ENCODE measurements around the gene CTRB1.

The CTRB1 gene

GRCh38 chr16:75263291-75263962, 44.6 kb downstream of the CTRB1 start:
- DNase-seq, result no peak
- H3K4me3 Mint-ChIP-seq, result peak overlapping the region; percentile 88
- H3K36me3 Mint-ChIP-seq (ENCODE audit: low read depth), result no peaks in the 10 kb centered on the region
- no peaks in the 10 kb centered on the region for H3K9me3 Mint-ChIP-seq
- no peaks in the 10 kb centered on the region for H3K27me3 Mint-ChIP-seq (ENCODE audit: low read depth, poor library complexity)
- TF ChIP-seq CTCF (IDR thresholded peaks at IDR 0.05), result no peak
- peaks cover 59% of the 10 kb centered on the region for H3K4me1 Mint-ChIP-seq
- H3K27ac Mint-ChIP-seq, result peak overlapping the region; percentile 79

GRCh38 chr16:75263963-75264445, 45.2 kb downstream of the CTRB1 start:
- no peak overlapping the region for H3K27ac Mint-ChIP-seq

GRCh38 chr16:75264457-75264998, 45.7 kb downstream of the CTRB1 start:
- Mint-ChIP-seq H3K27ac (peak overlapping the region; percentile 89), H3K27me3 (ENCODE audit: low read depth, poor library complexity) (no peaks in the 10 kb centered on the region), H3K36me3 (ENCODE audit: low read depth) (no peaks in the 10 kb centered on the region), H3K9me3 (no peaks in the 10 kb centered on the region), H3K4me1 (peaks cover 53% of the 10 kb centered on the region), H3K4me3 (peak overlapping the region; percentile 88)
- no peak for TF ChIP-seq CTCF (IDR thresholded peaks at IDR 0.05)
- no peak for DNase-seq

More at GRCh38 chr16:75263963-75264445, 45.2 kb downstream of the CTRB1 start:
- no peaks in the 10 kb centered on the region for H3K36me3 Mint-ChIP-seq (ENCODE audit: low read depth)
- DNase-seq, result no peak
- no peaks in the 10 kb centered on the region for H3K9me3 Mint-ChIP-seq
- no peaks in the 10 kb centered on the region for H3K27me3 Mint-ChIP-seq (ENCODE audit: low read depth, poor library complexity)
- peaks cover 53% of the 10 kb centered on the region for H3K4me1 Mint-ChIP-seq
- H3K4me3 Mint-ChIP-seq, result peak overlapping the region; percentile 88
- no peak for TF ChIP-seq CTCF (IDR thresholded peaks at IDR 0.05)

GRCh38 chr16:75264999-75265910, 46.5 kb downstream of the CTRB1 start:
- peak; percentile 50 for DNase-seq
- Mint-ChIP-seq H3K36me3 (ENCODE audit: low read depth) (no peaks in the 10 kb centered on the region), H3K27me3 (ENCODE audit: low read depth, poor library complexity) (no peaks in the 10 kb centered on the region), H3K27ac (peak overlapping the region; percentile 89), H3K4me3 (peak overlapping the region; percentile 88), H3K9me3 (no peaks in the 10 kb centered on the region), H3K4me1 (peaks cover 56% of the 10 kb centered on the region)
- TF ChIP-seq CTCF (IDR thresholded peaks at IDR 0.05), result no peak

GRCh38 chr16:75265911-75266701, 47.3 kb downstream of the CTRB1 start:
- Mint-ChIP-seq H3K27ac (peak overlapping the region; percentile 97), H3K27me3 (ENCODE audit: low read depth, poor library complexity) (no peaks in the 10 kb centered on the region), H3K36me3 (ENCODE audit: low read depth) (no peaks in the 10 kb centered on the region), H3K4me1 (peaks cover 49% of the 10 kb centered on the region), H3K4me3 (peak overlapping the region; percentile 83), H3K9me3 (no peaks in the 10 kb centered on the region)
- DNase-seq, result peak; percentile 94
- no peak for TF ChIP-seq CTCF (IDR thresholded peaks at IDR 0.05)
